AG08395 (cell line): ENCODE results near the gene RAMACL.

ENCODE experiments used
- DNase-seq: peaks from one replicate; pipeline ENCODE4 v3.0.0; 2012; ENCODE audit warnings: mixed read lengths, low spot score

RAMACL gene

DNA sequence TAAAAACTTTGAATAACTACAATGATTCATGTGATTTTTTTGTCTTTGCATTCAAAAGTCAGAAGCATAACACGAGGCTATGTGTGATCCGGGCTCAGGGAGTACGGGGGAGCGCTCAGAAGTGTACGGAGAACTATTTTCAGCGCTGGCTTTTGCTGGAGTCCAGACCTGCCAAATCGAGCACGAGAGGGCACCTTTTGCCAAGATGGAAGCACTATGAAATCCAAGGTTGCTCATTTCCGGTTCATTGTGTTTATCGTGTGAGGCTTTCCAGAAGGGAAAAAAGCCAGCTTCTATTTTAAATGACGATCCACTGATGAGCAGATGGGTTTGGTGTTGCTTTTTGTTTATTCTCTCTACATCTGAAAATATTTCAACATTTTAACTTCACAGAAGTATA lies 11.3 kb downstream of the RAMACL start:
- peak; percentile 46 for DNase-seq

GRCh38 chr6:166573511-166574216 lies 12.8 kb downstream of the RAMACL start:
- DNase-seq: no peak

DNA sequence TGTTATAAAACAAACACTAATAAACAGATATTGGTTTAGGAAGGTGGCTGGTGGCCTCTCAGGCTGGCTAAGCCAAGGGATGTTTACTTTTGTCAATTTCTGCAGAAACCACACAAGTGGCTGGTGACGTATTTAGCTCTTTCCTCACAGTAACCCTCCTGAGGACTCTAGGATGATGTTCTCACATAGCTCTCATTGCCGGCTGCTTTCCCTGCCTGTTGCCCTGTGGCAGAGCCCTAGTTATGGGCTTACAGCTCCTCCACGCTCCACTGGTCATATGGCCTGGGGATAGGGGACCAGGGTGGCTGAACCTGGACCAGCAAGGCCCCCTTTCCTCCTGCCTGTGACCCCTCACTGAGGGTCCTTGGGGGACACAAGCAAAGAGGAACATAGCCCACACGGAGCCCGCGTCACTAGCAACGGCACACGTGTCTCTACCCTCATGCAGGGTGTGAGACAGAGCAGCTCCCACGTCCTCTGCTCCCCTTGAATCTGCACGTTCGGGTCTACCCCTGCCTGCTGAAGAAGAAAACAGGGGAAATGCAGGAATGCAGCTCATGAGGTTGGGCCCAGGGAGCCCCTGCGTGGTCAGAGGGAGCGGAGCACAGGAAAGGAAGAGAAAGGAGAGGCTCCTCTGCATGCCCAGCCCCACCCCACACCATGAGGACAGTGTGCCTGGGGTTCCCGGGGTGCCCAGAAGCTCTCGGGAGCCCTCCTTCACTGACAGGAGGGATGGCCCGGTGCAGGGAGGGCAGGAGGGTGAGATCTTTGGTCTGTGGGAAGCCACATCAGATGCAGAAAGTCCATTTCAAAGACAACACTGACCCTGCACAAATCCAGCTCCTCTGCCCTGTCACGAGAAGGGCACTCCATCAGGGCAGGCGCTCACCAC lies 13.9 kb downstream of the RAMACL start:
- DNase-seq: peak; percentile 27

DNA sequence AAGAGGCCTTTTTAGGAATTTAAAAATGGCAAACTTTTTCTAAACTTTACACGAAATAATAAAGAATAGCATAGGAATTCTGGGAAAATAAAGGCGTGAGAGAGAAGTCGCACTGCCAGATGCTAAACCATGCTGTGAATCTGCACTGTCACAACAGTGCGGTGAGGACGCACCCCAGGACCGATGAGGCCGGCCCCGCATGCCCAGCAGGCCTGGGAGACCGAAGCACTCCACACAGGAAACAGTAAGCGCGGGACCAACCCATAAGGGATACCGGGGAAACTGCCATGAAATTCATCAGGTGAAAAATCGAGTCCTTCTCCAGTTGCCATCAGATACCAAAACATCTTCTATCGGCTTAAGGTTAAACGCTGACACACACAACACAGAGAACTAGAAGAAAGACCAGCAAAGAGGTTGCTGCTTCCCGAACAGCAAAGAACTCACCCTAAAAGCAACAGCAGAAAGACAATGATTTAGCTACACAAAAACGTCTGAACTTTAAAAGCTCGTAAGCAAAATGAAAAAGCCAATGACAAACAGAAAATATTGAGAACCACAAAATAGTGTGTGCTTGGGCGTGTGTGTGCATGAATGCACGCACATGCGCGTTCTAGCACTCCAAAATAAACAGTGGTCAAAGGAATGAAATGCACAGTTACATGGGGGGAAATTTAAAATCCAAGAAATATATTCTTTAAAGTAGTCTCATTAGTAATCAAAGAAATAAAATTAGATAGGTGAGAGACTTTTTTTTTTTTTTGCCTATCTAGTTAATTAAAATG lies 15.4 kb downstream of the RAMACL start:
- DNase-seq: no peak

DNA sequence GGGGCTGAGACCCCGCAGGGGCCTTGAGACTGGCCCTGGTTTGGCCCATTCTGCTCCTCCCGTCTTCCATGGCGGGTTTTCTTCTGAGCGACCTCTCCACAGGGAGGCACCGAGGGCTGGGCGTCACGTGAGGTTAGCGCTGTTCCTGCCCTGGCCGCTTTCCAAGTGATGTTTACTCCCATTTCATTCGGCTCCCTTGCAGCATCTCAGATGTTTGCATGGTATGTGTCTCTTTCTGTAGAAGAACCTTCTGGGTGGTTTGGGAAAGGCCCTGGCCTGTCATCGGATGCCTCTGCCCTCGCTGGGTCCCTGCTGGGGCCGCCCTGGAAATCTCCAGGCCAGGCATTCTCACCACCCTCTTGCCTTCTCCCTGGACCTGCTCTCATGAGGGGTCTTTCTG lies 17.3 kb downstream of the RAMACL start:
- no peak for DNase-seq

DNA sequence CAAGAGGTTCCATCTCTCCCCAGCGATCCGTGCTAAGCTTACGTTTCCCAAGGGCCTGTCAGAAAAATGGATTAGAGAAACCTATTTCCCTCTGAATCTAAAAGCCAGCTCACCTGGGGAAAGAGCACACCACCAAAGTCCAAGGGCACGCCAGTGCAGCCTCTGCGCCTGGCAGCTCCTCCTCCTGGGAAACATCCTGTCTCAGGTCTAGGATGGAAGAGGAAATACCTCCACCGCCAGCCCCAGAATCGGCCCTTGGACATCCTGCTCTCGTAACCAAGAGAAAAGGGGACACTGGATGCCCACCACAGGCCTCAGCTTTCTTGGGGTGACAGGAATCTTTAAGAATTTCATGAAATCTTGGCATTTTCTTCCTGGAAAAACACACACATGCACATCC lies 18.7 kb downstream of the RAMACL start:
- no peak for DNase-seq

GRCh38 chr6:166567107-166567506 lies 19.4 kb downstream of the RAMACL start:
- DNase-seq: peak; percentile 89

DNA sequence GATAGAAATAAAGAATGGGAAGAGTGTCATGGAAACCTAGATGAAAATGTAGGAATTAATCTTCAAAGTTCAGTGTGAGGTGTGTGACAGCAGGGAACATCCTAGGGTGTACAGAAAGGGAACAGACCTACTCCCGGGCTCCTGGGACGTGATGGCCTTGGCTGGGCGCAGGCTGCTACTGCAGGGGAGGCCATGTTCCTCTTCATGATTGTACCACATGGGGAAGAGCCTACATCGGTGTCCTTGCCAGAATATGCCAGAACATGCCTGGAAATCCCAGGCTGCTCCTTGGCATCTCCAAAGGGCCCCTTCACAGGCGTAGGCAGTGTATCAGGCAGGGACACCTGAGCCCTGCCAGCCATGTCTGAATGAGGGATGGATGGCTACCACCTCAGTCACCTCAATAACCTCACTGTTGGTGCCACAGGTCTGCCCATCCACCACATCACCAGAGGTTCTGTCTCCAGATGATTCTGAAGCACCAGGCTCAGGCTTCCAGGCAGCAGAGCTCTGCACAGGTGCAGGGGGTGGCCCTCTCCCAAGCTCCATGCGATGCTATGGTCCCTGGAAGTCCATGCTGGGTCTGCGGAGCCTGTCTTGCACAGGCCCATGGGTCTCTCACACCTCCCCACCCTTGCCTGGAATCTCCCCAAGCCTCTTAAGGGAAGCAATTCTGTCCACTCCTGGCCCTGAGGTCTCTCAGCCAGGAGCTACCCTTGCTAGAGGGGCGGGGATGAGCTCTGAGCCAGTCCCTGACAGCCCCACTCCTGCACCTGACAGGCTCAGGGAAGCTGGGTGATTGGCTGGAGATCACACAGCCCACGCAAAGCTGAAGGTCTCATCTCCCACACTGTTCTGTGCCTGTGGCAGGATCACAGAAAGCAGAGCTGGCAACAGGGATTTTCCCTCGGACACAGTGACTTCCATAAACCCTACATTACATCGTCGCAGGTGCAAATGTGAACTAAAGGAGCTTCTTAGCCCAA lies 20.2 kb downstream of the RAMACL start:
- no peak for DNase-seq

GRCh38 chr6:166565084-166565967 lies 21.2 kb downstream of the RAMACL start:
- DNase-seq: no peak

DNA sequence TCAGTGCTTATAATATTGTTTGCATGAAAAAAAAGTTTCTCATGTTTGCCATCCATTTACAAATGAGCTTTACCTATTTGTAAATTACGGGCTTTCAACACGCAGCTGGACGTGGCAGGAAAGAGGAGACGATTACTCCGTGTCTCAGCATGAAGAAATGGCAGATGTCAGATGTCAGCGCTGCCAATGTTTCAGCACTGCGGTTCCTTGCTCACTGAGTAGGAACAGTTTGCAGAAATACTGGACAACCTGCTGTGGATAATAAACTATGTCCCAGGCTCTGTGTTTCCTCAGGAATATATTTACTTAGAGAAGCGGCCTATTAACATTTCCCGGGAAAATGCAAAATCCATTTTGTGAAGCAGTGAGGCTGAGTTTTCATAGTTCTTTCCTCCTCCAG lies 22.7 kb downstream of the RAMACL start:
- no peak for DNase-seq

DNA sequence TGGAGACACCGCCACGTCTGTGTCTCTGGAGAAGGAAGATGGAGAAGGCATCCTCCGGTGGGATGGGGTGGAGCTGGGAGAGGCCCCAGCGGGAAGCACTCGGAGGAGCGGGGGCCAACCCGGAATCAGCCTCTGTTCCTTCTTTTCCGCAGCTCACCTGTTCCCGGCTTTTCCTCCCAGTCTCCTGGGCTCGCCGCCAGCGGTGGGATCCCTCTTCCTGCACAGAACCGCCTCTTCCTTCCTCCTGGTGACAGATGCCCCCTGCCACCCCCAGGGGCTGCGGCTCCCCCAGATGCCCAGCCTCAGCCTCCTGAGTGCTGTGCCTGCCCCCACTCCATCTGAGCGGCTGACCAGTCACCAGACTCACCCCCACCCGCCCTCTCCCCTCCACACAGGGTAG lies 23.3 kb downstream of the RAMACL start:
- no peak for DNase-seq

- no peak for DNase-seq
Measured at GRCh38 chr6:166562726-166563125, 23.8 kb downstream of the RAMACL start.

GRCh38 chr6:166561771-166562359 lies 24.6 kb downstream of the RAMACL start:
- peak; percentile 84 for DNase-seq

GRCh38 chr6:166560222-166560621 lies 26.3 kb downstream of the RAMACL start:
- DNase-seq: no peak

DNA sequence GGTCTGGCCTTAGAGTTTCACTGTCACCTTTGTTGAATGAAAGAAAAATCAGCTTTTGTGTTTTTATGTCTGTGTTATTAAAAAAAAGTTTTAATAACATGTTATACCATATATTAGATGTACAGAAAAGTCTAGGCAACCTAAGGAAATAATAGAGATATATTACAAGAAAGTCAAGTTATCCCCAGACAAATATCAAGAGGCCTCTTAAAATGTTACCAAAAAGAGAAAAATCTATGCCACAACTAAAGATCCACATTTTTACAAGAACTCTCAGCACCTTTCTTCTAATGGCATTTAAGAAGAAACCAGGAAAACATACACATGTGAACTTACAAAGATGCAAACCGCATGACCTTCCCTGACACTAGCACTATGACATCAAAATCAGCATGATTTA lies 26.8 kb downstream of the RAMACL start:
- no peak for DNase-seq

- DNase-seq: no peak
Measured at GRCh38 chr6:166559211-166559610, 27.3 kb downstream of the RAMACL start.

DNA sequence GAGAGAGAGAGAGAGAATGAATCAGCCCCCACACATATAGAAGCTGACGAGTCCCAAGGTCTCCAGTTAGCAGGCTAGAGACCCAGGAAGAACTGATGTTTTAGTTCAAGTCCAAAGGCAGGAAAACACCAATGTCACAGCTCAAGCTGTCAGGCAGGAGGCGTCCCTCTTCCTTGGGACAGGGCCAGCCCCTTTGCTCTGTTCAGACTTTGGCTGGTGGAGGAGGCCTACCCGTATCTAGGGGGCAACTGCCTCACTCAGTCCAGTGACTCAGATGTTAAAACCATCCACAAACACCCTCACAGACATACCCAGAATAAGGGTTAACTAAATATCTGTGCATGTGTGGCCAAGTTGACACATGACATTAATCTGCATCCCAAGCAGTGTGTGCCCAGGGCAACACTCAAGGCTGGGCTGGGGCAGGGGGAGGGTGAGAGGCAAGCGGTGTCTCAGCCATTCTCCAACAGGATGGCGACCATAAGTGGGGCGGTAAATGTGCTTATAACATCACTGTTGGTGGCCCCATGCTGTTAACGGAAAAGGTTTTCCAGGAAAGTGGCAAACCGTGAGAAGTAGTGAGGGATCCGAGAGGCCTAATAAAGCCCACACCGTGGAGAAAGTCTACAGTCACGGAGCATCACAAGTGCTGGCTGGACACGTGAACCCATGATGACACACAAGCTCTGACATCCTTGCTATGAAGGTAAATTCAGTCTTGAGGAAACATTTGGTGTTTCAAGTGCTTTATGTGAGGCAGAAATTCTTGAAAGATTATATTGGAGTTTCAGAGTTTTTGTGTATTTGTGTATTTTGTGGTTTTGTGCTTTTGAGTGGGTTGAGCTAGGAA lies 28.1 kb downstream of the RAMACL start:
- no peak for DNase-seq

DNA sequence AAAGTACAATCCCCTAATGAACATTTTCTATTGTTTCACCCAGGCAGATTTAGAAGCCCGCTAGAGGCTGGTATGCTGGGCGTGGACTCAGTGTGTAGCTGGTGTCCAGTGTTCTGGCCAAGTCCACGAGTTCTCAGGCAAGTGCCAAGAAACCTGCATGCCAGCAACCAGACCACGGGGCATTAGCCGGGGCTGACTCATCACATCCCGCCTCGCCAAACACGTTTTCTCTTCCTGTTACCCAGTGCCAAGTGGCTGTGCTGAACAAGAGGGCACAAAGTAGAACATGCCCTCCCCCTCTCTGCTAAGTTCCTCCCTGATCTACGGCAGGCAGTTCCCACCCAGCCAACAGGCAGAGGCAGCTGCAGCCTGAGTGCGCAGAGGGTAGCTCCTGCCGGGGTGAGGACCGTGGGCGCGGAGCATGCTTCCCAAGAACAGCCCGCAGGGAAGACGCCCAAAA lies 29.6 kb downstream of the RAMACL start:
- peak; percentile 94 for DNase-seq

GRCh38 chr6:166556336-166556735 lies 30.1 kb downstream of the RAMACL start:
- DNase-seq: no peak
